ENCODE measurements around the gene FOXL2NB.

Gene FOXL2NB

DNA sequence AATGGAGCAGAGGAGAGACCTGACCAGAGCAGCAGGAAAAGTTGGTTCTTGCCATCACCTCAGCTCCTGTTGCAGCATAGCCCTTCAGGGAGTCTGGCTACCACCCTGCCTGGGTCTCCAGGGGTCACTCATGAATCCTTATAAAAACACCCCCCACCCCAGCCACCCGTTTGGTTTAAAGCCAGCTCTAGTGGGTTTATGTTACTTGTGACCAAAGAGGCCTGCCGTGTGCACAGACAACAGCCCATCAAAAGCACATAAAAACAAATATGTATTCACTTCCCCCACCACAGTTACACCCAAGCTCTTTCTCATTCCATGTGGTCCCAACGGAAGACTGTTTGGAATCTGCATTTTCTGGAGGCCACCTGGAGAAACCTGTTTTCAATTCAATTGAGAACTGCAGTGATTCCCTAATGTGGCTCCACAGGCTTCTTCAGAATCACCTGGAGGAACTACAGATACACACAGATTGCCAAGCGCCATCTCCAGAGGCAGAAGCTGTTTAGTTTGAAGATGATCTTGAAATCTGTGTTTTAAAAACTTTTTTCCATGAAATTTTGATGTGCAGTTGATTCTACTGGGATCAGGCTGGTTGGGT lies 13.8 kb upstream of the FOXL2NB start:
- DNase-seq, result no peak

DNA sequence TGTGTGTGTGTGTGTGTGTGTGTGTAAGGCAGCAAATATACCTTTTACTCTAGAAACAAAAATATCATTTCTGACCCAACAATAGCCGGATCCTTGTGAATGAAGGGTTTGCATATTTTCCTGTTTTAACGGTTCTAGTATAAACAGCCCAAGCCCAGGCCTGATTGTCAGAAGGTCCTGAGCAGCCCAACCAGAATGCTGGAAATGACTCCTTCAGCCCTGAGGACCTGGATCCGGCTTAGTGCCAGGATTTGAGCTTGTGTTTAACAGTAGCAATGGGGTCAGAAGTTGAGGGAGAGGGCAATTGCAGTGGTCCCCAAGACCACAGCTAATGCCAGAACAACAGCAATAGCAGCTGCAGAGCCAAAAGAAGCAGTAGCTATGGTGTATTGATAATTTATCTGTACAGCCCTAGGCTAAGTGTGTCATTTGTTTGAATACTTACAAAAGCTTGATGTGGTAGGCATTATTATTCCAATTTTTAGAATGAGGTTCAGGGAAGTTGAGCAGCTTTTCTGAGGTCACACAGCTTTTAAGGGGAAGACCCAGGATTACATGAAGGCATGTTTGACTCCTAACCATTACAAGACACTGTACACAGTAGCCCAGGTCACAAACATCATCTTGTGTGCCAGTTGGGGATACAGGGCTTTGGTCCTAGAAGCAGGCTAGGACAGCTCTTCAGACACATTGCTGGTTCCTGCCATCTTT lies 12.9 kb upstream of the FOXL2NB start:
- no peak for DNase-seq

DNA sequence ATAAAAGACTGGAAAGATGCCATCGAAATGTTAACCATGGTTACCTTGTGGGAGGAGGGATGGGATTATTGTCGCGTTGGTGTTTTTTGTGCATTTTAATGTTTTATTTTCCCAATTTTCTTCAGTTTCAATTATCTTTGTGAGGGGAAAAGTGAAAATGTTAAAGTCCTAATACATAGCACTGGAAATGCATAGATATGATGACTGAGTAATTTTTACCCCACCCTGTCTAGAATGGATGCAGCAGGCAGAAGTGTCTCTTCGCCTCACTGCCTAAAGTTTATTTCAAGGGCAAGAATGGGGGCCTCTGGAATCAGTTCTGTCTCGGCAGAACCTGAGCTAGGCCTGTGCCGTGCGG lies 11.5 kb upstream of the FOXL2NB start:
- no peak for DNase-seq

DNA sequence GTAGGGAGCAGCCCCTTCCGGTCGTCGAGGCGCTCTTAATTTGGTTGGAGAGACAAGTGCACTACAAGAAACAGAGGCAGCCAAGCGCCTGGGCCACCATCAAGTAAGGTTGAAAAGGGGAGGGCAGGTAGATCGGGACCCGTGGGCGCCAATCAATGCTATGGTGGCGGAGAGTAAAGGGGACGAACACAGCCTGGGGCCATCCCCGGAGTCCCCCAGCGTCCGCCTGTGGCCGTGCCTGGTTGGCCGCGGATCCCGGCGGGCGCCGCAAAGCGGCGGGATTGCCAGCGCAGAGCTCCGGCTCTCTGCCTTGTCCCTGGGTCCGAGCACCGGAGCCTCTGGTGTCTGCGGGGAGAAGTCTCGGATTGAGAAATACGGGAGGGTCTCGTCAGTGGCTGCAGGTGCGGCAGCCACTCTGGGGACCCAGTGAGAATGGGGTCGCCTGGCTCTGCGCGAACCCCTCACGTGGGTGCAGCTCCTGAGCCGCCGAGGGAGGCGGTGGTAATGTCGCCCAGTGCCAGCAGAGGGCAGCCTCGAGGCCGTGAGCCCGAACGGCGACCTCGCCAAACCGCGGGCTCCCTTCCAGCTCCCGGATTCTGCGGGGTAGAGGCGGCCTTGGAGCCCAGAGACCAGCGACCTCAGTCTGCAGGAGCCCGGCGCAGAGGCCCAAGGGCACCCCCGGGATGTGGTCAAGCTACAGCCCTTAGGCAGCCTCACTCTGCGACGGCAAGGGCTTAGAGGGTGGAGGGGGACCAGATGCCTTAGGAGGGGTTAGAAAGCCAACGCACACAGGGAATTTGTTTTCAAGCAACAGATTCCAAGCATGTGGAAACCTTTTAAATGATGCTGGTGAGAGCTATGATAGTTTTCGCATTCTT lies 10.9 kb upstream of the FOXL2NB start:
- peak; percentile 79 for DNase-seq

DNA sequence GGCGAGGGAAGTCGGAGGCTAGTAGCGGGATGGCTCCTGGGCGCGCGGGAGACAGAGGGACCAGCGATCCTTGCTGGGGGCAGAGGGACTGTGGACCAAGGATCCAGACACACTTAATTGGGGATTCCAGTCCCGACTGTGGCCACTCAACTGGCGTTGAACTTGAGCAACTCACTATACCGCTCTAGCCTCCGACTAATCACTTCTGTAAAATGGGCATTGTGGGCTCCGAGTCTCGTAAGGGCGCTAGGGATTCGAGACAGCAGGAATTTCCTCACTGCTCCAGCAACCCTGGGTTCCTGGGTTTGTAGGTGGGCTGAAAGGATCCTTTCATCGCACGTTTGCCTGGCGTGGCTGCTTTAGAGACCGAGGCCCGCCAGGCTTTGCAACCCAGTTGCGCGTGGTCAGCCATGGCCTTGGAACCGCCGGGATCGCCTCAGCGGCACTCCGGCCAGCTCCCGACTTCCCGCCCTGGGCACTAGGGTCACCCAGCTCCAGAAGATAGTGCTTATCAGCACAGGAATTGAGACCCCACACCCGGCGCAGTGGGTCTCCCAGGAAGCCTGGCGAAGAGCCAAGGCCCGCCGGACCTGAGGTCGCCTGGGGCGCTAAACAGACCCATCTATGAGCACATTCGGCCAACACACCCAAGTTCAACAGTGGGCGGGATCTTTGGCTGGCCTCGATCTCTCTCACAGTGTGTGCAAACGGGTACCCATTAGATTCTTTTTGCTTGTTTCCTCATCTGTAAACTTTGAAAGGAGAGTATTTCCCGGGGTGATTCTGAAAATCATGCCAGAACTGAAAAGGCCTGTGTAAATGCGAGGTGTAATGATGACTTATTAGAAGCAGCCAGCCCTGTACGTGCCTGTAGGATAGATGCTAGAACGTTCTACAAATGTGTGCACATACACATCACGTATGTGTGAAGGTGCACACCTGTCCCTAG lies 10.0 kb upstream of the FOXL2NB start:
- peak; percentile 34 for DNase-seq

DNA sequence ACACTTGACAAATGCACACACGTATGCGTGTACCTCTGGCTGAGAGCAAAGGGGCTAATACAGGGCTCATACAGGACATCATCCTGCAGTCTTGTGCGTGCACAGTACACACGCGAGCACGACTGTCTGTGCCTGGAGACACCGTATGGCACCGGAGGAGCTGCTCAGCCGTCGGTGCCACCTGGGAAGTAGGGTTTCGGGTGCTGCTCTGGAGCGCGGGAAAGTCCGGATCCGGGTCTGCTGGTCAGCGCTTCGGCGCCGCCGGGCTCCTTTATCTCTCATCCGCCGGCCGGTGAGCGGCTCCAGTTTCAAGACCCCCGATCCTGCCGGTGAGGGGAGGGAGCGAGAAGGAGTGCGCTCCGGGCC lies 9.3 kb upstream of the FOXL2NB start:
- no peak for DNase-seq

DNA sequence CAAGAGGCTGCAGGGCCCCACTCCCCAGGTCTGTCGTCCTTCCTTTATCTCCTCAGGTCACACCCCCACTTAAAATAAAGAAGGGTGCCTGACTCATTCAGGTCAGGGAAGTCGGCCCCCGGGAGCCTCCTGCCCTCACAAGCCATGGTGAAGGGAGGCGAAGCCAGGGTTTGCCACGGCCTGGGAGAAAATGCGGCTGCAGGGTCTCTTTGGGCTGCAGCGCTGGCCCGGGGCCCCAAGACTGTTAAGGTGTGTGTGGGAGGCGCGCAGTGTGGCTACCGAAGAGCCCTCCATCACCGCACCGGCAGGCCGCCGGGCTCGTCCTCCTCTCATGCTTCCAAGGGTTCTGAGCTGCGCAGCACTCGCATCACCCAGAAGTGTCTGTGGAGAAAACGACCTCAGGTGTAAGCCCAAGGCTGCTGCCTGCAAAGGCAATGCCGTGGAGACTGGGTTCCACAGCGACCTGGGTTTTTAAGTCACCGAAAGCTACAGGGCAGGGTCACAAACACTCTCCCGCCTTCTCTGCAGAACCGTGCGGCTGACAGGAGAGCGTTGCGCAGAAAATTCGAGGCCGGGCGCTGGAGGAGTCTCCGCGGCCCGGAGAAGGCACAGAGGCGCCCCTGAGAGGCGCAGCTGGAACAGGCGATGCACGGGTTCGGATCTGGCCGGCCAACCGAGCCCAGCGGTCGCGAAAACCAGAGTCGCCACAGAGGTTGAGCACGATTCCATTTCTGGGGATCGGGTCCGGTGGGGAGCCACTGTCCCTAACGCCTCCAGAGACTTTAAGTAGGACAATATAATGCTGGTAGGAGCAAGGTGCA lies 8.8 kb upstream of the FOXL2NB start:
- DNase-seq, result peak; percentile 37

DNA sequence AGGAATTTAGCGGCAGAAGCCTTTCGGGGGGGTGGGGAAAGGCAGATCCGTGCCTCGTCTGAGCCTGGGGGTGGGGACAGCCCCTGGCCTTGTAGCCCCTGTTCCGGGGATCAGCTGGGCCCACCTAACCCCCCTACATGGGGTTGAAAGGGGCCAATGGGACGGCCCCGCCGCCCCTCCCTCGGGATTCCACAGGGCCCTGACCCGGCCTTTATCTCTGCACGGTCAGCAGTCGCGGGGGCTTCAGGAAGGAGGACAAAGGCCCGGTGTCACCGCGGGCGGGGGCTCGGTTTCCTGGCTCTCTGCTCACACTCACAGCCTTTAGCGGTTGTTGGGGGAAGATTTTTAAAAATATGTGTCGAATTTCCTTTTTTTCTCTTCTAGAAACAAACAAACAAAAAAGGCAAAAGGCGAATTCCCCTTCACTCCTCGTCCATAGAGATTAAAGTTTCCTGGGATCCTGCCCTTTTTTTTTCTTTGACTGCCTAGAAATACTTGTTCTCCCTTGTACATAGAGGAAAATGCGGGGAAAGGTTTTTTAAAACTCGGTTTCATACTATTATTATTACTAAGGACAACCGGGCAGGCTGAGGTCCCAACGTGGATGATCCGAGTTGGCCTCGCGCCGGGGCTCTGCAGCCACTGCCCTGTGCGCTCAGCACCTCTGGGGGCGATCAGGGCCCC lies 8.0 kb upstream of the FOXL2NB start:
- DNase-seq, result no peak

DNA sequence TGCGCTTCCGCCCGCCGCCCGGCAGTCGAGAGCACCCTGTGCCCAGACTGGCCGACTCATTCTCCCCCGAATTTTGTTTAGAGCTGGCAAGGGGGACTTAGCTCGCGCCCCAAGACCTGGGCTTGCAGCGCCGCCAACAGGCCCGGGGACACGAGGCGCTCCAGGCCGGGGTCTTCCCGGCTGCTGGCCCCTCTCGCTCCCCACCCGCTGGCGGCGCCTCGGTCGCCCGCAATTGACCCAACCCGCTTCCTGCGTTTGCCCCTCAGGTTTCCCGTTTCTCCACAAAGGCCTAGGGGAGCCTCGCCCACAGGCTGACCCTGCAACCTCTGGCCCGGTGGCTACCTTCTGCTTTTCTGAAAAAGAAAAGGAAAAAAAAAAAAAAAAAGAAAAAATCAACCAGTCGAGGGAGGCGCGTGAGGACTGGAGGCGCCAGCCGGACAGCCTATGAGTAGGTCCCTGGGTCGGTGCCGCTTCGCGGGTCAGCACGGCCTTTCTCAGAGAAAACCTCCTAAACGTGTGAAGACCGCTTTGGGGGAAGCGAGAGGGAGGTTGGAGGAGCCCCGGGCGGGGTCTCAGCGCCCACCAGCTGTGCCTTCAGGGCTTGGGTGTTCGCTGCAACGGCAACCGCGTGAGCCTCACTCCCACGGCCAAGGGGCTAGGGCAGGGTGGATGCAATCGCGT lies 7.3 kb upstream of the FOXL2NB start:
- DNase-seq, result peak; percentile 36

DNA sequence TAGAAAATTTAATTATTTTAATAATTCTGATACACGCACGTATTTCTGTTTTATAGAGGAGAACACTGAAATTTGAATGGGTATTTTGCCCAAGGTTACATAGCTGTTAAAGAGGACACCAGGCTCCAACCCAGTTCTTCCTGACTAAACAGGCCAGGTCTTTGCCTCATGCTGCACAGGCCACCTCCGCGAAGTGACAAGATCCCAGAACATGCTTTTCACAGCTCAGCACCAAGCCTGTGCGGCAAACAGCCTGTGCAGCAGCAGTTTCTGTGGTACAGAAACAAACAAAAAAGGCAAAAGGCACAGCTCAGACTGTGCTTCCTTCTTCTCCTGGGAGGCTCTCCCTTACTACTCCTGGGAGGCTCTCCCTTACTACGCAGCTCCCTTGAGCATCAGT lies 6.6 kb upstream of the FOXL2NB start:
- DNase-seq, result no peak

DNA sequence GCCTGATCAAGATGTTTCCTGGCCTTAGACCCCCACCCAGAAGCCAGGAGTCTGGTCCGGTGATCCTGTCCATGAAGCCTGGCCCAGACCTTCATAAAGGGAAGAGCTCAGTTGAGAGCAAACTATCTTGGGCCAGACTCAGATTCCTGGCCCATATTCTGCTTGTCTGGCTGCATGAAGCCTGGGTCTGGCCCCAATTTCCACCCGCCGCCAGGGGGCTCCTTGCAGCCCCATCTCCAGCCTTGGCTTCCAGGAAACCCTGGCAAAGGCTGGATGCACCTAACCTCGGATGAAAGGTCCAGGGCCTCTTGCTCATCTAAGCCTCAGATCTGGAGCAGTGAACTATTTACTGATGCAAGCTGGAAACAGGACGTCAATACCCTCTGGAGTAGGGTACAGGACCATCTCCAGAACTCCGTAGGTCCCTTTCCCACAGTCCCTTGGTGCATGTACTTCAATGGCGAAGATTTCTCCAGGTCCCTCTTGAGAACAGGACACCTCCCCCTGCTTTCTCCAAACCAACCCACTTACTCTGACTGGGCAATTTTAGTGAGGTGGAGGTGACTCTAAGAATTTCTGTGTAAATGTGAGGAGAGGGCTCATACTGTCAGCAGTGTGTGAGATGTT lies 5.6 kb upstream of the FOXL2NB start:
- DNase-seq, result peak; percentile 77

DNA sequence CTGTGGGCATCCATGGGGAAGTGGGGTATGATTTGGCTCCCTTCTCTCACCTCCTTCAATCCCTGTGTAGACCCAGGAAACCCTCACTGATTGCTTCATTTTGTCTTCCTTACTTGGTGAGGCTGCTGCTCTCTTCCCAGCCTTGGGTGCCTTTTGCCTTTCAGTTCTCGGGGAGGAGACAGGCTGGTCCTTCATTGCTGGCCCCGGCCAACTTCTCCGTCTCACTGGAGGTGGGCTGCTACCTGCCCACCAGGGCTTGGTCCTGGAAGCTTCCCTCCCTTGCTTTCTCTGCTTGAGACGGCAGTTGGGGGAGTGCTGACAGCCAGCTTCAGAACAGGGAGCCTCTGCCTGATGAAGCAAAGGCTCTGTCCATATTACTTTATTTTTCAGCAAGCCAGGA lies 4.7 kb upstream of the FOXL2NB start:
- DNase-seq, result no peak

DNA sequence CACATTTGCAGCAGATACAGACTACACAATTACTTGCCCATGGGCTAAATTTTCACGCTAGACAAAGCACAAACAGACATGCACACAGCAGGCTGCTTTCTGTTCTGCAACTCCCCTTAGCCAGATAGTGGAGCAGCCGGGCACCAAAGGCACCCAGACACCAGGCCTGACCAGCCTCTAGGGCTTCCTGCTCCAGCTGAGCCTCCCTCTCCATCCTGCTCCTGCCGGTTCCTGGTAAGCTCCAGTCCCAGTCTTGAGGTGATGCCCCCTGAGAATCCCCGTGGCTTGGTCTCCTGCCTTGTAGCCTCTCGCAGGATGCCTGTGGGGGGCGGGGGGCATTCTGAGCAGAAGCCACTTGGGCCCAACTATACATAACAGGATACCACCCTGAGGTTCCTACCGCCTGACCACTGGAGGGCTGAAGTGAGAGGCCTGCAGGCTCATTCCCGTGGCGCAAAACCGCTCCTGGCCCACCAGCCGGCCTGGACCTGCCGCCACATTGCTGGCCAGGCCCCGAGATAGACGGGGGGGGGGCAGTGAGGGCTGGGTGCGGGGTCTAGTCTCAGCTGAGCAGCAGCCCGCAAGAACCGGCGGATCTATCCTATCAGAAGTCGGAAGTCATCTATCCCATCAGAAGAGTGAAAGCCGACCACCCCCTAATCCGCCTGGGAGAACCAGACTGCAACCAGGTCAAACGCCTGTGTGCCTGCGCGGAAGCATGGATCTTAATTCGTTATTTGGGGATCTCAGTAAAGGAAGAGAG lies 4.0 kb upstream of the FOXL2NB start:
- no peak for DNase-seq

DNA sequence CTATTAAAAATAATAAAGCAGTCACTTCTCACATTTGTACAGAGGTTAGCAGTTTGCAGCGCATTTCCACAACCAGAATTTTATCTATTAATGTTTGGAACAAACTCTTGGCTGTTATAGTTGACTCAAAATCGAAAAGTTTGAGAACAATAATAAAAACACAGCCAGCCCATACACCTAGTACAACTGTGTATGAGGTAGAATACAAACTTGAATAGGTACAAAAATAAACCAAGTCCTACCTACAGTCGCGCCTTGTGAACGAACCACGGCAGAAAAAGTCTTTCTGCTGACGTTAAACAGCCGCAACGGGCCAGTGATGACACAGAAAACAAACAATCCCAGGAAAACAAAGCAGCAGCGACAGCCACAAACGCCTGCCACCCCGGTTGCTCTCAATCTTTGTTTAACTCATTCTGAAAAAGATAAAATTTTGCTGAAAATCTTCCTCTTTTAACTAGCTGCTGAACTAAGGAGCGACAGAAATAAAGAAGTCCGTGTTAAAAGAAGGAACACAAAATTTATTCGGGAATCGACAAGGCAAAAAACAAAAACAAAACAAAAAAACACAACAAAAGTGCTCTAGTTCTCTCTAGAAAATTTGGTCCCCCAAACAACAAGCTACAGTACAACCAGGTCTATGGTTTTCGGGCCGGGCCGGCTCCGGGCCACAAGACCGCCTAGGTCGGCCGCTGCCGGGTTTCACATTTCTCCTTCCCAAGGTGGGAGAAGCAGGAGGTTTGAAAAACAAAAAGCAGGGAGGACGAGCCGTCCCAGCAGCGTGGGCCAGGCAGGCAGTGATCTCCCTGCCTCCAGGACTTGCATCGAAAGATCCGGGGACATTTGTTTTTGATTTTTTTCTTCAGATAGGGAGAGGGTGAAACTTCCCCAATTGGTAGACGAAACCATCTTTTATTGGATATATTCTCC lies 3.0 kb upstream of the FOXL2NB start:
- DNase-seq, result no peak

DNA sequence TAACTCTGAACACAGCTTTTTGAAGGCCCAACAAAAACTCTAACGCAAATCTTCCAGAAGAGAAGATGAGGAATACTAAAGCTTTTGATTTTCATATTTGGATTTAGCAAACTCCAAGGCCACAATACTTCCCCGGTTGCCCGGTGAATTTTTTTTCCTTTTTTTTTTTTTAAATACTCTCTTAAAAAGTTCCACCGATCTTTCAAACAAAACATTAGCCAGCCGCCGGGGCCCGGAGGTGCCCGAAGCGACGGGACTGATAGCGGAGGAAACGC lies 2.4 kb upstream of the FOXL2NB start:
- no peak for DNase-seq

DNA sequence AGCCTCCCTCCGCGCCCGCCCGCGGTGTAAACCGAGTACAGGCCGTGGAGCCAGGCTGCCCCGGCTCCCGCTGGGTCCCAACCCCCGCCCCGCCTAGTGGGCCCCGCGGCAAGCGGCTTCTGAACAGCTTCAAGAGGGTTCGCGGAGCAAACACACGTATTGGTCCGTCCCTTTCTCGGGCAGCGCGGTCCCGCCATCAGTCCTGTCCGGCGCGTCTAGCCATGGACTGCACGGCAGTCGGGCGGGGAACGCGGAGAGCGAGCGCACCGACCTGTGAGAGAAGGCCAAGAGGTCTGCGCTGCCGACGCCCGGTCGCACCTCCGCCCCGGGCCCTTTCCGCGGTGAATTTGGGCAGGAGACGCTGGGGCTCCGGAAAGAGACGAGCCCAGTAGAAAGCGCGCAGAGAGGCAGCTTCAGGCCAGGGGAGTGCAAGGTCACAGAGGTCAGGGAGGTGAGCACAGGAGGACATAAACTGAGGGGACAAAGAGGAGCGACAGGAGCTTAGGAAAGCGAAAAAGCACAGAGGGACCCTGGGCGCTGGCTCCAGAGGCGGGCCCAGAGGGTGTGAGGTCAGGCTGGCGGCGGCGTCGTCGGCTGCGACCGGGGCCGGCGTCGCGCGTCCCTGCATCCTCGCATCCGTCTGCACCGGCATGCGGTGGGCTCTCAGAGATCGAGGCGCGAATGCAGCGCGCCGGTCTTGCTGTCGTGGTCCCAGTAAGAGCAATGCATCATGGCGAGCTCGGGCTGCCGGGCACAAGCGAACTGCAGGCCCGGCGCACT lies 1.9 kb upstream of the FOXL2NB start:
- DNase-seq, result peak; percentile 46

DNA sequence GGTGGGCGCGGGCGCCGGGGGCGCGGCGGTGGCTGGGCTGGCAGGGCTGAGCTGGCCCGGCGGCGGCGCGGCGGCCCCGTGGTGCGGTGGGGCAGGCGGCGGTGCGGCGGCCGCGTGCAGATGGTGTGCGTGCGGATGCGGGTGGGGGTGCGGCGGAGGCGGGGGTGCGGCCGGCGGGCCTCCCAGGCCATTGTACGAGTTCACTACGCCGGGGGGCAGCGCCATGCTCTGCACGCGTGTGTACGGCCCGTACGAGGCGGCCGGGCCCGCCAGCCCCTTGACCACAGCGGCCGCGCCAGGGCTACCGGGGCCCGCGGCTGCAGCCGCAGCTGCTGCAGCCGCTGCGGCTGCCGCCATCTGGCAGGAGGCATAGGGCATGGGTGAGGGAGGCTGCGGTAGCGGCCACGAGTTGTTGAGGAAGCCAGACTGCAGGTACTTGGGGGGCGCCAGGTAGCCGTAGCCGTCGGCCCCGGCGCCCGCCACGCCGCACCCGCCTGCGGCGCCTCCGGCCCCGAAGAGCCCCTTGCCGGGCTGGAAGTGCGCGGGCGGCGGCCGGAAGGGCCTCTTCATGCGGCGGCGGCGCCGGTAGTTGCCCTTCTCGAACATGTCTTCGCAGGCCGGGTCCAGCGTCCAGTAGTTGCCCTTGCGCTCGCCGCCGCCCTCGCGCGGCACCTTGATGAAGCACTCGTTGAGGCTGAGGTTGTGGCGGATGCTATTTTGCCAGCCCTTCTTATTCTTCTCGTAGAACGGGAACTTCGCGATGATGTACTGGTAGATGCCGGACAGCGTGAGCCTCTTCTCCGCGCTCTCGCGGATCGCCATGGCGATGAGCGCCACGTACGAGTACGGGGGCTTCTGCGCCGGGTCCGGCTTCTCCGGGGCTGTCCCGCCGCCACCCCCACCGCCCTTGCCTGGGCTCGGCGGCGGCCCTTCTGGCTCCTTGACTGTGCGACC lies 1.0 kb upstream of the FOXL2NB start:
- DNase-seq, result peak; percentile 81

Measured in hematopoietic multipotent progenitor cell treated with erythropoietin and hydrocortisone succinate and interleukin-3 and kit ligand, for 4 days (in vitro differentiated cells).